ENCODE measurements around the gene TTC9.
A peak's percentile ranks its signal among the peaks of the same experiment; 100 is the strongest.

Gene TTC9

GRCh38 chr14:70641548-70642302, at the start of gene TTC9:
TTC9 (plus strand) TSS chr14:70641916; CDS start chr14:70642130, 214 bp downstream.
- DNase-seq (ENCODE audit: low spot score): peak; percentile 87

DNA sequence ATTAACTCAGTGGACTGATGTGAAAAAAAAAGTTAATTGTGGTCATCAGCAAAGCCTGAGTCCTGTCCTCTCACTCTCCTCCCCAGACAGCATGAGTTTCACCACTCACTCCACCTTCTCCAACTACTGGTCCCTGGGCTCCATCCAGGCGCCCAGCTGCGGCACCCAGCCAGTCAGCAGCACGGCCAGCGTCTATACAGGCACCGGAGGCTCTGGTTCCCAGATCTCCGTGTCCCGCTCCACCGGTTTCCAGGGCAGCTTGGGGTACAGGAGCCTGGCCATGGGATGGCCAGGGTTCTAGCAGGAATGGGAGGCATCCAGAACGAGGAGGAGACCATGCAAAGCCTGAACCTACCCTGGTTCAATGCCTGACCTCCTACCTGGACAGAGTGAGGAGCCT, 47.3 kb upstream of the TTC9 start:
- no peak for DNase-seq (ENCODE audit: low spot score)

DNA sequence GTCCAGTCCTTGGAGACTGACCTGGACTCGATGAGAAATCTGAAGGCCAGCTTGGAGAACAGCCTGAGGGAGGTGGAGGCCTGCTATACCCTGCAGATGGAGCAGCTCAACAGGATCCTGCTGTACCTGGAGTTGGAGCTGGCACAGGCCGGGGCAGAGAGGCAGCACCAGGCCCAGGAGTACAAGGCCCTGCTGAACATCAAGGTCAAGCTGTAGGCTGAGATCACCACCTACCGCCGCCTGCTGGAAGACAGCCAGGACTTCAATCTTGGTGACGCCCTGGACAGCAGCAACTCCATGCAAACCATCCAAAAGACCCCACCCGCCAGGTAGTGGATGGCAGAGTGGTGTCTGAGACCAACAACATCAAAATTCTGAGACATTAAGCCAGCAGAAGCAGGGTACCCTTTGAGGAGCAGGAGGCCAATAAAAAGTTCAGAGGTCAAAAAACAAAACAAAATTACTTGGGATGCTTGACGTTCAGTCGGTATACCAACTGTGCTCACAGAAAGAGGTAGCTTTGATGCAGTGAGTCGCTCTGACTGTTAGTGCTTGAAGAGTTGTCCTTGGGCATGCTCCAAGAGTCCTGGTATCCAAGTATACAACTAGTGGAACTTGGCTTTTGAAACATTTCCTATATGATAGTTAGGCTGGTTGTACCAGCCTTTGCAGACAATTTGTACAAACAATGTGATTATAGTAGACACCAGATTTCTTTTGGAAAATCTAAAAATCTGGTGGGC, 46.1 kb upstream of the TTC9 start:
- DNase-seq (ENCODE audit: low spot score): no peak

GRCh38 chr14:70597731-70598130, 44.0 kb upstream of the TTC9 start:
- DNase-seq (ENCODE audit: low spot score): no peak

GRCh38 chr14:70599345-70599744, 42.4 kb upstream of the TTC9 start:
- DNase-seq (ENCODE audit: low spot score): no peak

DNA sequence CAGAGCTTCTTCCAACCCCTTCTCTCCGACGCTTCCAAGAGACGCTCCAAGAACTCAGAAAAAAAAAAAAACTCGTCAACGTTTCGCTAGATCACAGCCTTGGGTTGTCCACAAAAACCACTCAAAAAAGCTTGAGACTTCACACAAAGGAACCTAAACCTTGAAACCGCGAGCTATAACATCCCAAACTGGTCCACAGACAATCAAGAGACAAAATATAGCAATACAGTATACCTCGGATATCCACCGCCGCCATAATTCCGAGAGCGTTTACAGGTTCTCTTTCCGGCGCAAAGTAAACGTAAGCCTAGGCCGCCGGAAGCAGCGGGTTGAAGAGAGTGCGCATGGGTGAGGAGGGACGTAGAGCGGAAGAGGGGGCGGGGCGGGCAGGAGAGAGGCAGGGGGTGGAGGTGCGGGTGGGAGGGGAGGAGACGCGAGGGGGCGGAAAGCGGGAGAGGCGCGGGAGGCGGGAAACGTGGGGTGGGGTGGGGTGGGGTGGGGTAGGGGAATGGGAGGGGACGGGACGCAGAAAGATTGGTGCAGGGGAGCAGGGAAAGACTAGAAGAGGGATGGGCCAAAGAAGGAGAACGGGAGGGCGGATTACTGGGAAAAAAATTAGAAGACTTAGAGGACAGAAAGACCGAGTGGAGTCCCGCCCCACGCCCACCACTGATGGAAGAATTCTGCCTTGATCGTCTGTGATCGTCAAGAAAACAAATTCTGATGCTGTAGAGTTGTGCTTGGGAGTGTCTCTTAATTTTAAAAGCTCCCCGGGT, 41.1 kb upstream of the TTC9 start, which contains the start of gene MED6:
TSS of gene MED6 (minus strand) at position 274 of the 776 bp plus-strand sequence. CDS start at position 256, 18 bp downstream.
- DNase-seq (ENCODE audit: low spot score): peak; percentile 98

DNA sequence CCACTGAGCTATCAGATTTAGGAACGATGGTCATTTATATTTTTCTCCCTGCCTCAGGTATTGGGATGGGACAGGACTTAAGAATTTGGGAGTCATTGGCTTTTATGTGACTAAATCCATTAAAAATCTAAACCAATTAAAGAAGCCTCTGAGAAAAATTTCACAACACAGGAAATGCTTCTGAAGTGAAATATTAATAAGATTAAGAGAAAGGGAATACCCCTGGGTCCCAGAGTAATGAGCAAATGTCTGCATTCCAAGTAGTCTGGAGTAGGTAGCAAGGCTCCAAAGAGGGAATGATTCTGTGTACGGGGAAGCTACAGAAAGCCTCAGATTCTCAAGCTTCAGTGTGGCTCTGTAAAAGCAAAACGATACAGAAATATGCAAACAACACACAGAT, 40.6 kb upstream of the TTC9 start:
- DNase-seq (ENCODE audit: low spot score): no peak

DNA sequence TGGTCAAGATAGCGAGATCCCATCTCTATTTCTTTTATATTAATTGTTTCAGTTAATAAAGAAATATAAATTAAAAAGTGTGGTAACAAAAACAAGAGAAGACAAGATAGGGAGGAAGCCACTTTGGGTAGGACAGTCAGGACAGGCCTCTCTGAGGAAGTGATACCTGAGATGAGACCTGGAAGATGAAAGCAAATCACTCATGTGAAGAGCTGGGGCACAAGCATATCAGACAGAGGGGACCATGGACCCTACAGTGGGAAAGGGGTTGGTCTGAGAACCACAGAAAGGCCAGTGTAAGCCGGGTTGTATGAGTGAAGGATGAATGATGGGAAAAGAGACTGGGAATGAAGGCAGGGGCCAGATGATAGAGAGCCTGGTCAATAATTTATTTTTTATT, 39.5 kb upstream of the TTC9 start:
- no peak for DNase-seq (ENCODE audit: low spot score)

GRCh38 chr14:70611216-70611615, 30.5 kb upstream of the TTC9 start:
- DNase-seq (ENCODE audit: low spot score): no peak

GRCh38 chr14:70616646-70617045, 25.1 kb upstream of the TTC9 start:
- DNase-seq (ENCODE audit: low spot score): no peak

DNA sequence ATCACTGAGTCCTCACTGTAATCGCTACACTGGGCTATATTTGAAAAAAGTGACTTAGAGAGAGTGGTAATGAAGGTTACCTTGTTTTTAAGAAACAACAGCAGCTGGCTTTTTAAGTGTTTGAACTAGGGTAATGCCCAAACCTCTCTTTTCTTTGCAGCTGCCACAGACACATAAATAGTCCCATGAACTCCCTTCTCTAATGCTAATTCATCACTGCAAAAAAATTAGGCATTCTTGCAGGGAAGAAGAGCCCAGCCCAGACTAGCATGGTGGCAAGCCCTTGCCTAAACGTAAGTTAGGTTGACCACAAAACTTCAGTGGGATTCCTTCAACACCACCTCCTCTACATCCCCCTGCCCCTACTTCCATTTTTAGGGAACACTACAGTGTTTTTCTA, 23.4 kb upstream of the TTC9 start:
- no peak for DNase-seq (ENCODE audit: low spot score)

GRCh38 chr14:70619708-70620107, 22.0 kb upstream of the TTC9 start:
- DNase-seq (ENCODE audit: low spot score): no peak

DNA sequence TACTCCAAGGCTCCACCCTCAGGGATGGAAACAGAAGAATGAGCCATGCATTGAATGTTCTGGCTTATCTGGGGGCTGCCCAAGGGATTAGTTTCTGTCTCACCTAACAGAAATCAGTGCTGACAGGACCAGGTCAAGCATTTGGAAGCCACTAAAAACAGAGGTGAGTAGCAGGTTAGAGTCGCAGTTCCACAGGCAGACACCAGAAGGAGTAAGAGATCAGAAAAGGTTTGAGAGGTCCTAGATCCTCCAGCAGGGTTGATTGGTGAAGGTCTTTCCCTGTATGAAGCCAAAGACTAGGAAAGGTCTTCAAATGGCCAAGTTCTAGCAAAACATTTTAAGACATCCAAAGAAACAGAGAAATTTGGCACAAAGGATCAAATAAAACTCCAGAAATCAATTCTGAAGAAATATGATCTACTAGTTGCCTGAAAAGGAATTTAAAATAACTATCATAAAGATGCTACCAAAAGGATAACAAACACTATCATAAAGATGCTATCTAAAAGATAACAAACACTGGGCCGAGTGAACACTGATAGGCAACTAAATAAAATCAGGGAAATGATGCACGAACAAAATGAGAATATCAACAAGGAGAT, 19.5 kb upstream of the TTC9 start:
- DNase-seq (ENCODE audit: low spot score): peak; percentile 76

DNA sequence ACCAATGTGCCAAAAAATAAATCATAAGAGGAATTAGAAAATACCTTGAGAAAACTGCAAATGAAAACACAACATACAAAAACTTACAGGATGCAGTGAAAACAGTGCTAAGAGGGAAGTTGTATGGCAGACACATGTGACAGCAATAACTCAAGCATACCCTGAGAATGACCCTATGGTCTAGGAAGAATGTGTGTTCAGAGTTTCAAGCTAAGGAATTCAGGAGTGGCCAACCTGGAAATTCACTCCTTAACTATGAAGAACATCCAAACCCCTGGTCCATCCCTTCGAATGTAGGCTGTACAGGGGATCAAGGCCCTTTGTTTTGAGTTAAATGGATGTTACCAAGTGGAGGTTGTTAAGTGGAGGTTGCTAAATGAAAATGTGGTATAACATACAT, 16.7 kb upstream of the TTC9 start:
- DNase-seq (ENCODE audit: low spot score): no peak

- DNase-seq (ENCODE audit: low spot score): no peak
These were observed 9.8 kb upstream of the TTC9 start for GRCh38 chr14:70631948-70632347.

DNA sequence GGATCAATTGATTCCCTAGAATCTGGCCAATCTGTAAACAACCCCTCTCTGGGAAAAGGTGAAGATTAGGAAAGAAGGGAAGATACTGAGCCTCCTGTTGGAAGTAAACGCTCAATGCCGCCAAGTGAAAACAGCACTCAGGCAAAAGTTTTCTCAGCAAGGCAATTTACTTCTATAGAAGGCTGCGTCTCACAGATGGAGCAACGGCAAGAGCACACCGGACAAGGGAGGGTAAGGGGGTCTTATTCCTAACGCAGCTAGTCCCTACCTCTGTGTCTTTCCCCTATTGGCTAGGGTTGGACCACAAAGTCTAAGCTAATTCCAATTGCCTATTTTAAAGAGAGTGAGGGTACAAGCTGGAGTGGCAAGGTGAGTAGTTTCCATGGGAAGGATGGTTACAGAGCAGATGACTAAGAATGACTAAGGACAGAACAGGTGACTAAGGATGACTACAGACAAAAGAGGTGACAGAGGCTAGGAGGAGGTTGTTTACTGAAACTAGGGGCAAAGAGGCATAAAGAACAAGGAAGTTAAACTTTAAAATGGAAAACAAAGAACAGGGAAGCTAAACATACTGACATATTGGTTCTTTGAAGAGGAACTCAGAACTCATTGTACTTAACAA, 5.6 kb upstream of the TTC9 start:
- no peak for DNase-seq (ENCODE audit: low spot score)

GRCh38 chr14:70638416-70638815, 3.3 kb upstream of the TTC9 start:
- no peak for DNase-seq (ENCODE audit: low spot score)

- DNase-seq (ENCODE audit: low spot score): peak; percentile 63
These were observed 673 bp upstream of the TTC9 start for GRCh38 chr14:70640938-70641547.

DNA sequence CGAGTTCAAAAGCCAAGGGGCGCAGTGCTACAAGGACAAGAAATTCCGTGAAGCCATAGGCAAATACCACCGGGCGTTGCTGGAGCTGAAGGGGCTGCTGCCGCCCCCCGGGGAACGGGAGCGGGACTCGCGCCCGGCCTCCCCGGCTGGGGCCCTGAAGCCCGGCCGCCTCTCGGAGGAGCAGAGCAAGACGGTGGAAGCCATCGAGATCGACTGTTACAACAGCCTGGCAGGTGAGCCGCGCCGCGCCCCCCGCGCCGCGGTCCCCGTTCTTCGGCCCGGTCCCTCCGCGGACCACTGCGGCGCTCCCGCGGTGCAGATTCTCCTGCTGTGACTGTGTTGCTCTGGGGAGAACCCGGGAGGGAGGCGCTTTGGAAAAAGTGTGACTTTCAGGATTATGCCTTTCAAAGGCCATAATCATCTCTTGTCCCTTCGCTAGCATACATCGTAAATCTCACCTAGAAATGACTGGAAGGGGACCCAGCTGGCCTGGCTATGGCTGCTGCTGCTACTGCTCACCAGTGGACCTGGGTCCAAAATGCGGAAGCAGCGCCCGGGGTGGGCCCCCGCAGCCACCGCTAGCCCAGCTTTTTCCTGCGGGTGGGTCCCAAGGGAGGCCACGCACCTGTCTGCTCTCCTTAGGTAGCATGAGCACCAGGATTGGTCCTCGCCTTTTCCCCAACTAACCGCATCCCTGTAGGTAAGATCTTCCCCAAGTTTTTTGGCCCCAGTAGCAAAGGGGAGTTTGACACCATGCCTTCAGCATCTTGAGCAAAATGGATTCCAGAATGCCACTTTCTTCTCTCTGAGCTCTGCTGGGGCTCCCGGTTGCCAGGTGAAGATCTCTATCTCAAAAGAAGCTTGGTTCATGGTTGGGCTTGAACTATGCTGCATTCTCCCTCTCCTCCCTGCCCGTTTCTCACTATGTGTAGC, 853 bp downstream of the TTC9 start:
- DNase-seq (ENCODE audit: low spot score): peak; percentile 56

- DNase-seq (ENCODE audit: low spot score): no peak
These were observed 2.3 kb downstream of the TTC9 start for GRCh38 chr14:70643967-70644366.

All from iPS-NIHi11 (cell line).